CD4-positive, alpha-beta T cell treated with Interleukin-2 at 100 ng/mL for 4 hours (primary cell): ENCODE data around the gene TTC1.

Experiments
- DNase-seq: peaks from one replicate; pipeline ENCODE4 v3.0.0-alpha.2; 2020; ENCODE audit warnings: low spot score

Gene TTC1

DNA sequence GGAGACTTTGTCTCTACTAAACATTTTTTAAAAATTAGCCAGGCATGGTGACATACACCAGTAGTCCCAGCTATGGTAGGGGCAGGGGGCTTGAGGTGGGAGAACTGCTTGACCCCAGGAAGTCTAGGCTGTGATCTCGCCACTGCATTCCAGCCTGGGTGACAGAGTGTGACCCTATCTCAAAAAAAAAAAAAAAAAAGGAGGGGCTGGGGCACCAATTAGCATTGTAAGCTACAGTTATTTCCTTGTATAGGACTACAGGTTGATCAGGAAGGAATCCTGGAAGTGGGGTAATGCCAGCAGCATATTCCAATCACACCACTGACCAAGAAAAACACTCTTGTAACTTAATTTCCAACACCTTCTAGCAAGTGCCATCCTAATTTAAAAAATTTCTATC, 78.3 kb downstream of the TTC1 start:
- DNase-seq = no peak

DNA sequence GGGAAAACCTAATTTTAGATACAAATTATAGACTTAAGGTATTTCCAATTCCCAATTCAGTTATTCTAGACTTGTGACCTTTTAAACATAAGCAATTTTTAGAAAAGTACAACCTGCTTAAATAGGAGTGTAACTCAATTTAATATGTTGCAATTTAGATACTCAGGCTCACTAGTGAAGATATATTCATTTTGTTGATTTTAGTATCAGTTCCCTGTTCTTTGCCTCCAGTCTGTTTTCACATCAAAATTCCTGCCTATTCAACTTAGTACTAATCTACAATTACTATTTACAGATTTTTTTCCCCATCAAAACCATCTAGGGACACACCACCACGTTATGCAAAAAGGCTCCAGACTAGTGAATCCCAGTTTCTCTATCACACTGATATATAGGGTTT, 79.9 kb downstream of the TTC1 start:
- no peak for DNase-seq

DNA sequence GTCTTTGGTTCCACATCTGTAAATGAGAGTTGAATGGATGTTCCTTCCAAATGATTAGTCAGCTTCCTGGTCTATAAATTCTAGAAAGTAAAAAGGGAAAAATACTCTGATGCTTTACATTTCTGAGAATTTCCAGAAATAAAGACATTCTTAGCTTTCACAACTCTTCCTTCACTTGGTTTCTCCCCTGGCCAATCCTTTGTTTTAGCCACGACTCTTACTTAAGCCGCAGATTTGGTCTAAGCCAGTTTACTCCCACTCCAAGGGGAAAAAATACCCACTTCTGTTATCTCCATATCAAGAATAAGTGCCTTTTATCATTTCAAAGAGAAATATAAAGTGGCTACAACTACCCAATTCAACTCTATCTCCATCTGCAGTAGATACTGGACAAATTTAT, 80.6 kb downstream of the TTC1 start:
- DNase-seq = no peak

DNA sequence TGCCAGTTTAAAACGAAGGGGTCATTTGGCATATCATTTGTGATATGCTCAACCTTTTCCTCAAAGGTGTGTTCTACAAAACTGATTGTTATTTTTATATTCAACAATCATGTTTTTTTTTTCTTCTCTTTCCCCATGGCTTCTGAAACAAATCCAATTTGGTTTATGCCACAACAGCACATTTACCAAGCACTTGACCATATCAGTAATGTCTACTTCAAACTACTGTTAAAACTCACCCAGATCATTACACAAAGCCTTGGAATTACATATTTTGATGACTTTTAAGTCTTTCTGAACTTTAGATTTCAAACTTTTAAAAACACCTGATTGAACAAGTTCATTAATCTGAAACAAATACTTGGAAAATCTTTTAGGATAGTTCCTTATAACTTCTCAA, 81.1 kb downstream of the TTC1 start:
- no peak for DNase-seq

DNA sequence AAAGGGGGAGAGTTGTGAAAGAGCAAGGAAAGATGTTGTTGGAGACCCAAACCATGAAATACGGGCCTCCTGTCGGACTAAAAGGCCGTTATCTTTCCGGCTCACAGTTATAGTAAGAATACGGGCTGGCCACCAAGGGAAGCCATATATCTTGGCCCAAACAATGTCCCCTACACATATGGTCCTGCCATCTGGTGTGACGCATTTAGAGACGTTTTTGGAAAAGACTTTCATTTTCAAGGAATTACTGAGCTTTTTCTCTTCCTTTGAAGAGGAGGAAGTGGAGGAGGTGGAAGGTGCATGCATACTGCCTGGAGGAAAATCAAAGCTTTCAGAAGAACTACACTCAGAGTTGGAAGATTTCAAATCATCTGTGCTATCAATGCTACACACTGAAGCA, 83.6 kb downstream of the TTC1 start:
- DNase-seq = no peak

DNA sequence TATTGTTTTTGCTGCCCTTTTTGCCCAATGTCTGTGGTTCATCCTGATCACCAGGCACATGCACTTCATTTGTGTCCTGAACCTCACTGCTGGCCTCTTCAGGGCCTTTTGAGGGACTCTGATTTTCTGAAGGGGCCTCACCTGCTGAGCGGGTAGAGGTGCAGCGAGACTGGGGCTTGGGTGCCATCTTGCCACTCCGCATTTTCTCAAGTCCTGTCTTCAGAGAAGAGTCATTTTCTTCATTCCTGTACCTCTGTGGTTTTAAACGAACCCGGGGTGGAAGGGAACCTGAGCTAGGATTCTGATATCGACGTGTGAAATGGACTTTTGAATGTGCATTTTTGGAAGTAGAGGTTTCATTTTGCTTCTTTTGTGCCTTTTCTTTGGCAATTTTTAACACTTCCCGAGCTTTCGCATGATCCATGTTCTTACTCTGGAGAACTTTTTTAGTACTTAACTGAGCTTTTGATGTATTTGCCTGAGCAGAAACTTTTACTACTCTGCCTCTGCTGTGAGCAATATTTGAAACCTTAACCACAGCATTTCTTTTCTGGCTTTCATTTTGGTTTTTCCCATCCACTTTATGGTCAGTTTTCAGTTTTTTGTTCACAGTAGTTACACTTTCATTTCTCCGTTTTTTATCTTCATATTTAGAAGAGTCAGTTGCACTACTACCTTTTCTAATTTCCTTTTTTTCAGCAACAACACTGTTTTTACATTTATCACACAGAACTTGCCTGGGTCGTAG, 84.2 kb downstream of the TTC1 start:
- DNase-seq = no peak

DNA sequence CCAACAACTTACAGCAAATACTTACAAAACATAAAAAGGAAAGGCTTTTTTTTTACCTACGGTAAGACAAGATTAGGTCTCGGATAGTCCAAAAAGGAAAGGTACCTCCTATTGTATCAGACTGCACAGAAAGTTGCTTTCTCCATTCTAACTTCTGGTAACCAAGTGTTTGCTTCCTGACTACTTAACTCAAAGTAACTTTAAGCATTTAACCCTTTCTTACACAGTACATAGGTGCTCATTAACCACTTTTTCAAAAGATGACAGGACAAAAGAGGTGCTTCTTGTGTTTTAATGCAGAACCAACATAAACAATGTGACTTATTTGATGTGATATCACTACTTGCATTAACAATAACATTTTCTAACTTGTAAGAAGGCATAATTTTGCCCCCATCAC, 87.2 kb downstream of the TTC1 start:
- no peak for DNase-seq

DNA sequence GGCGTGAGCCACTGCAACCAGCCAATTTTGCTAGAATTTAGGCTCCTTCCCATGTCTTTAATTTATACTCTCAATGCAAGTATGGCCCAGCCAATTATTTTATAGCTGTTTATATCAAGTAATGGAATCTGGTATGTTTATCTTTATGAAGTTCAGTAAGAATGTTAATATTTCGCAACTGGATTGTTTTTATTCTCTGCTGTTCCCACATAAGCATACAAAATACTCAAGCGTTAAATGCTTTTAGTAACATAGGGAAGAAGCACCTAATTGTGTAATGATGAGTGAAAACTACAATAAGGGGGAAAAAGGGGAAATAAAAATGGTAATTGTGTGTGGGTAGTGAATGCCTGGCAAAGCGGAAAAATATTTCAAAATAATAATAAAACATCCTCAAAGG, 89.1 kb downstream of the TTC1 start:
- no peak for DNase-seq

DNA sequence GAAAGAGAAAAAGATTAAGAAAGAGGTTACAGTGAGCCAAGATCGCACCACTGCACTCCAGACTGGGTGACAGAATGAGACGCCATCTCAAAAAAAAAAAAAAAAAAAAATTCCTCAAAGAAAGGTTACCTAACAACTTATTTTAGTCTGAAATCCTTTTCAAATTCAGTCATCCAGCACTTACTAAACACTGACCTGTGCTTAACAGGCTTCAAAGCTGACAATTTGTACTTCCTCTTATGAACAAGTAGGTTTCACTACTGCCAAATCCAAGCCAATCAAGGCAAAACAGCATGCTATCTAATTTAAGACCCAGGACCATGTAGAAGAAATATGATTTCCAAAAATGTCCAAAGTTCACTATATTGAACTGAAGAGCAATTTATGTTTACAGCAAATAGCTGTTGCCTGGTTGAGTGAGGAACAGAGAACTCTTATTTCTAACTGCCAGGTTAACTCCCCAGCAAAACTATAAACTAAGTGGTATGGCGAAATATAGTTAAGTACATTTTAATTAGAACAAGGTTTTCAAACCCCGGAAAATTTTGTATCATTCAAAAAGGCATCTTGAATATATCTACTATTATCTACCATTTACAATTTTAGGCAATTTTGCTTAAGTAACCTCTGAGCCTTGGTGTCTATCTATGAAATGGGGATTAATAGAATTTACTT, 96.9 kb downstream of the TTC1 start:
- no peak for DNase-seq

DNA sequence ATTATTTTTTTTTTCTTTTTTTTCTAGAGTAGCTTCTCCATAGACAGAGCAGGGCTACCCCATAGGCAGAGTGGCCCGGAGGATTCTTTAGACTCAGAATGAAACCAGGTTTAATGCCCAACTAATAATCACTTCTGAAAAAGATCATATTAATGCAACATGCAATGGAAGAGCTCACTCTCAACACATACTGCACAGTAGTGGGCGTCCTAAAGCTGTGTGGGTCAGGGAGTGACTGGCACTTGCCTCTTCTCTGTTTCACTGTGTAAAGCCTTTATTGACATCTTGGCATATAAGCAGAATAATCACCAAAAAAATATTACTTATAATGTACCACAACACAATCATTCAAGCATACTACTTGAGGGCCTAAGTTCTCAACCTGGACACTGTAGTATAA, 99.2 kb downstream of the TTC1 start:
- no peak for DNase-seq
